NB4 (cell line): ENCODE measurements around the gene CHST11.

Experiments
- CTCF ChIP-seq: IDR thresholded peaks from one replicate; pipeline ENCODE4 v1.5.1; 2012; ENCODE audit warnings: low read depth, low read length
- POLR2A ChIP-seq: IDR thresholded peaks from 2 replicates; pipeline ENCODE4 v1.6.1; 2011; ENCODE audit warnings: mild to moderate bottlenecking; ENCODE audit not compliant: insufficient read length; ENCODE audit errors: extremely low read depth

GRCh38 chr12:104577581-104577981 is 120.8 kb downstream of the CHST11 start:
- no peak for TF ChIP-seq CTCF
- no peak for TF ChIP-seq POLR2A
